ENCODE data around the gene SIPA1L3. TPM values are rescaled to one million over a fixed set of nuclear protein-coding genes. Genes with fewer than 3 reads are reported as not detected.
A peak's percentile ranks its signal among the peaks of the same experiment; 100 is the strongest.

The SIPA1L3 gene
- polyA plus RNA-seq, 1 of the 3 experiments (the other 2 are of a cell fraction) = 11.6 TPM

DNA sequence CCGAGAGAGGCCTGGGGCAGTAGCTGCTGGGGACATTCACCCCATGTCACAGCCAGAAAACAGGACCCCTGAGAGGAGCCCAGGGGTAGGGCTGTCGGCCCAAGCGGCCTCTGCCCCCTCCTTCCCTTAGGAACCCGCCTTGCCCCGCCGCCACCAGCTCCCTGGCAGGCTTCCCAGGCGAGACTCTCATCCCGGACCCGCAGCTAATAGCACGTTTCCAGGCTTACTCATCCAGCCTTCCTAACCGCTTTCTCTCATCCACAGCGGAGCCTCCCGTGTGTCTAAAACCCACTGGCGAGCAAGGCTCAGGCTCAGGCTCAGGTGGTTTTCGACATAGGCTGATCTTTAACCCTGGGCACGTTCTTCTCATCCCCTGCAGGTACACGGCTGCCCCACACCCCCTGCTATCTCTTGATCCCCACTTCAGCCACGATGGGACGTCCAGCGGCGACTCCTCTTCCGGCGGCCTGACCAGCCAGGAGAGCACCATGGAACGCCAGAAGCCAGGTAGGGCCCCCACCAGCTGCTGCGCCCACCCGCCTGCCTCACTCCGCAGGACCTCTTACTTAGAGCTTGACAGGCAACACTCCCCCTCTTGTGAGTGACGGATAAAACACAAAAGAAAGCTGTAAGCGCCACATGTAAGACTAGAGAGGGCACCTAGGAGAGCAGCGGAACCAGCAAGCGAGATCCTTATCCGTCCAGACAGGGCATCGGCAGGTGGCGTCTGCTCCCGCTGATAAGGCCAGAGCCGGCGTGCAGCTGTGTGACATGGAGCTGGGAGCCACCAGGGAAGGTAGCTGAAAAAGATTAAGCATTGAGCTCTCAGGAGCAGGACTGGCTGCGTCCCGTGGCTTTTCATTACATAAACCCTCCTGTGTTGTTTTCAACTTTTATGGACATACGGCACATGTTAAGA, 245.7 kb downstream of the SIPA1L3 start:
- no peaks in the 10 kb centered on the region for H3K79me2 ChIP-seq (ENCODE audit: insufficient read depth)
- WGBS (ENCODE audit: low lambda C conversion rate) = 62% methylated on average over 40 of the region's 40 CpGs
- H3K9ac ChIP-seq = no peak overlapping the region
- ChIA-PET POLR2A (interaction anchor here (0.6 to 1.3 kb wide), 3 partner anchors 10 to 246 kb away, joined by 3 read pairs; partner anchors contain the start of gene SIPA1L3), CTCF (interaction anchor here (0.8 to 4.6 kb wide), 9 partner anchors 11 to 254 kb away, joined by 3 to 70 read pairs (median 4); partner anchors contain the start of genes SIPA1L3 and WDR87)
- H3K4me1 ChIP-seq (ENCODE audit: control insufficient read depth in 1 of 2, insufficient read depth in 2 of 2, low read depth in 1 of 2, low read length in 1 of 2) = peaks cover 13 to 19% of the 10 kb centered on the region in 2 experiments; a peak in 2 of 4 replicates
- H4K20me1 ChIP-seq (ENCODE audit: insufficient read depth) = no peaks in the 10 kb centered on the region
- no peak overlapping the region for H3K4me3 ChIP-seq (ENCODE audit: low read depth in 2 of 2, low read length in 1 of 2)
- no peak overlapping the region for H2AFZ ChIP-seq (ENCODE audit: low read depth)
- H3K9me2 ChIP-seq = no peaks in the 10 kb centered on the region
- H3K9me3 ChIP-seq = no peaks in the 10 kb centered on the region
- H3F3A ChIP-seq (replicated peaks; ENCODE audit: insufficient read depth) = peaks cover 4% of the 10 kb centered on the region
- peak overlapping the region; percentile 45 to 90 for H3K27ac ChIP-seq (ENCODE audit: low read depth in 2 of 2, low read length in 1 of 2)
- DNase-seq = peak; percentile 78
- peaks cover 0 to 13% of the 10 kb centered on the region in 2 experiments for H3K36me3 ChIP-seq (replicated peaks in 1 of 2; ENCODE audit: control insufficient read depth in 1 of 2, insufficient read depth in 2 of 2, low read length in 1 of 2)
- H3K27me3 ChIP-seq (ENCODE audit: insufficient read depth) = no peaks in the 10 kb centered on the region
- peak overlapping the region; percentile 39 for H3K4me2 ChIP-seq
- TF ChIP-seq, protein P1, sequence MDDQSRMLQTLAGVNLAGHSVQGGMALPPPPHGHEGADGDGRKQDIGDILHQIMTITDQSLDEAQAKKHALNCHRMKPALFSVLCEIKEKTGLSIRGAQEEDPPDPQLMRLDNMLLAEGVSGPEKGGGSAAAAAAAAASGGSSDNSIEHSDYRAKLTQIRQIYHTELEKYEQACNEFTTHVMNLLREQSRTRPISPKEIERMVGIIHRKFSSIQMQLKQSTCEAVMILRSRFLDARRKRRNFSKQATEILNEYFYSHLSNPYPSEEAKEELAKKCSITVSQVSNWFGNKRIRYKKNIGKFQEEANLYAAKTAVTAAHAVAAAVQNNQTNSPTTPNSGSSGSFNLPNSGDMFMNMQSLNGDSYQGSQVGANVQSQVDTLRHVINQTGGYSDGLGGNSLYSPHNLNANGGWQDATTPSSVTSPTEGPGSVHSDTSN (IDR thresholded peaks at IDR 0.05) = 0 out of 2 replicates have a peak, but pooled peaks have one; percentile 16
- peak; percentile 99 for TF ChIP-seq GATA2 (CRISPR knock-in tag; IDR thresholded peaks at IDR 0.05)
- no peak for TF ChIP-seq RXRA (IDR thresholded peaks at IDR 0.05; ENCODE audit: borderline replicate concordance, low read depth)
- TF ChIP-seq CHD2 (IDR thresholded peaks at IDR 0.05; ENCODE audit: low read length, partially characterized antibody) = peak; percentile 49
- TF ChIP-seq GABPA (IDR thresholded peaks at IDR 0.05; ENCODE audit: low read depth) = no peak
- TF ChIP-seq, protein P2, sequence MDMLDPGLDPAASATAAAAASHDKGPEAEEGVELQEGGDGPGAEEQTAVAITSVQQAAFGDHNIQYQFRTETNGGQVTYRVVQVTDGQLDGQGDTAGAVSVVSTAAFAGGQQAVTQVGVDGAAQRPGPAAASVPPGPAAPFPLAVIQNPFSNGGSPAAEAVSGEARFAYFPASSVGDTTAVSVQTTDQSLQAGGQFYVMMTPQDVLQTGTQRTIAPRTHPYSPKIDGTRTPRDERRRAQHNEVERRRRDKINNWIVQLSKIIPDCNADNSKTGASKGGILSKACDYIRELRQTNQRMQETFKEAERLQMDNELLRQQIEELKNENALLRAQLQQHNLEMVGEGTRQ (IDR thresholded peaks at IDR 0.05; ENCODE audit: borderline replicate concordance, low read depth, low read length) = no peak
- TF ChIP-seq, protein P3, sequence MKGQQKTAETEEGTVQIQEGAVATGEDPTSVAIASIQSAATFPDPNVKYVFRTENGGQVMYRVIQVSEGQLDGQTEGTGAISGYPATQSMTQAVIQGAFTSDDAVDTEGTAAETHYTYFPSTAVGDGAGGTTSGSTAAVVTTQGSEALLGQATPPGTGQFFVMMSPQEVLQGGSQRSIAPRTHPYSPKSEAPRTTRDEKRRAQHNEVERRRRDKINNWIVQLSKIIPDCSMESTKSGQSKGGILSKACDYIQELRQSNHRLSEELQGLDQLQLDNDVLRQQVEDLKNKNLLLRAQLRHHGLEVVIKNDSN (IDR thresholded peaks at IDR 0.05; ENCODE audit: borderline replicate concordance, low read depth) = no peak
- TF ChIP-seq YY1 (IDR thresholded peaks at IDR 0.05; ENCODE audit: low read depth) = no peak
- TF ChIP-seq FOXM1 (IDR thresholded peaks at IDR 0.05; ENCODE audit: low read depth) = no peak
- TF ChIP-seq TEAD4 (IDR thresholded peaks at IDR 0.05; ENCODE audit: borderline replicate concordance, insufficient read depth) = no peak
- TF ChIP-seq SIN3A (IDR thresholded peaks at IDR 0.05; ENCODE audit: borderline replicate concordance, low read depth, low read length) = 0 out of 2 replicates have a peak, but pooled peaks have one; percentile 26
- no peak for TF ChIP-seq NRF1 (IDR thresholded peaks at IDR 0.05; ENCODE audit: low read depth, low read length)
- TF ChIP-seq TCF12 (IDR thresholded peaks at IDR 0.05) = peak; percentile 41; the same call in 1 of the 2 replicates
- TF ChIP-seq, protein P4, sequence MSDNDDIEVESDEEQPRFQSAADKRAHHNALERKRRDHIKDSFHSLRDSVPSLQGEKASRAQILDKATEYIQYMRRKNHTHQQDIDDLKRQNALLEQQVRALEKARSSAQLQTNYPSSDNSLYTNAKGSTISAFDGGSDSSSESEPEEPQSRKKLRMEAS (IDR thresholded peaks at IDR 0.05; ENCODE audit: low read depth) = peak; percentile 57; the same call in 1 of the 2 replicates
- TF ChIP-seq RAD21 (IDR thresholded peaks at IDR 0.05; ENCODE audit: low read length) = peak; percentile 40; the same call in 1 of the 2 replicates
- TF ChIP-seq, protein P5, sequence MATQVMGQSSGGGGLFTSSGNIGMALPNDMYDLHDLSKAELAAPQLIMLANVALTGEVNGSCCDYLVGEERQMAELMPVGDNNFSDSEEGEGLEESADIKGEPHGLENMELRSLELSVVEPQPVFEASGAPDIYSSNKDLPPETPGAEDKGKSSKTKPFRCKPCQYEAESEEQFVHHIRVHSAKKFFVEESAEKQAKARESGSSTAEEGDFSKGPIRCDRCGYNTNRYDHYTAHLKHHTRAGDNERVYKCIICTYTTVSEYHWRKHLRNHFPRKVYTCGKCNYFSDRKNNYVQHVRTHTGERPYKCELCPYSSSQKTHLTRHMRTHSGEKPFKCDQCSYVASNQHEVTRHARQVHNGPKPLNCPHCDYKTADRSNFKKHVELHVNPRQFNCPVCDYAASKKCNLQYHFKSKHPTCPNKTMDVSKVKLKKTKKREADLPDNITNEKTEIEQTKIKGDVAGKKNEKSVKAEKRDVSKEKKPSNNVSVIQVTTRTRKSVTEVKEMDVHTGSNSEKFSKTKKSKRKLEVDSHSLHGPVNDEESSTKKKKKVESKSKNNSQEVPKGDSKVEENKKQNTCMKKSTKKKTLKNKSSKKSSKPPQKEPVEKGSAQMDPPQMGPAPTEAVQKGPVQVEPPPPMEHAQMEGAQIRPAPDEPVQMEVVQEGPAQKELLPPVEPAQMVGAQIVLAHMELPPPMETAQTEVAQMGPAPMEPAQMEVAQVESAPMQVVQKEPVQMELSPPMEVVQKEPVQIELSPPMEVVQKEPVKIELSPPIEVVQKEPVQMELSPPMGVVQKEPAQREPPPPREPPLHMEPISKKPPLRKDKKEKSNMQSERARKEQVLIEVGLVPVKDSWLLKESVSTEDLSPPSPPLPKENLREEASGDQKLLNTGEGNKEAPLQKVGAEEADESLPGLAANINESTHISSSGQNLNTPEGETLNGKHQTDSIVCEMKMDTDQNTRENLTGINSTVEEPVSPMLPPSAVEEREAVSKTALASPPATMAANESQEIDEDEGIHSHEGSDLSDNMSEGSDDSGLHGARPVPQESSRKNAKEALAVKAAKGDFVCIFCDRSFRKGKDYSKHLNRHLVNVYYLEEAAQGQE (IDR thresholded peaks at IDR 0.05; ENCODE audit: low read depth, low read length) = no peak
- no peak for TF ChIP-seq POLR2AphosphoS5 (IDR thresholded peaks at IDR 0.05; ENCODE audit: low read depth, low read length)
- TF ChIP-seq TAF1 (IDR thresholded peaks at IDR 0.05; ENCODE audit: borderline replicate concordance, low read depth, low read length) = no peak
- TF ChIP-seq, protein P6, sequence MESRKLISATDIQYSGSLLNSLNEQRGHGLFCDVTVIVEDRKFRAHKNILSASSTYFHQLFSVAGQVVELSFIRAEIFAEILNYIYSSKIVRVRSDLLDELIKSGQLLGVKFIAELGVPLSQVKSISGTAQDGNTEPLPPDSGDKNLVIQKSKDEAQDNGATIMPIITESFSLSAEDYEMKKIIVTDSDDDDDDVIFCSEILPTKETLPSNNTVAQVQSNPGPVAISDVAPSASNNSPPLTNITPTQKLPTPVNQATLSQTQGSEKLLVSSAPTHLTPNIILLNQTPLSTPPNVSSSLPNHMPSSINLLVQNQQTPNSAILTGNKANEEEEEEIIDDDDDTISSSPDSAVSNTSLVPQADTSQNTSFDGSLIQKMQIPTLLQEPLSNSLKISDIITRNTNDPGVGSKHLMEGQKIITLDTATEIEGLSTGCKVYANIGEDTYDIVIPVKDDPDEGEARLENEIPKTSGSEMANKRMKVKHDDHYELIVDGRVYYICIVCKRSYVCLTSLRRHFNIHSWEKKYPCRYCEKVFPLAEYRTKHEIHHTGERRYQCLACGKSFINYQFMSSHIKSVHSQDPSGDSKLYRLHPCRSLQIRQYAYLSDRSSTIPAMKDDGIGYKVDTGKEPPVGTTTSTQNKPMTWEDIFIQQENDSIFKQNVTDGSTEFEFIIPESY (IDR thresholded peaks at IDR 0.05; ENCODE audit: borderline replicate concordance, low read depth) = no peak
- no peak; the same call in 1 of the 2 replicates for TF ChIP-seq JUND (IDR thresholded peaks at IDR 0.05)
- TF ChIP-seq NFIC (IDR thresholded peaks at IDR 0.05; ENCODE audit: borderline replicate concordance) = peak; percentile 83
- peak; percentile 72; the same call in 1 of the 2 replicates for TF ChIP-seq FOSL2 (IDR thresholded peaks at IDR 0.05; ENCODE audit: borderline replicate concordance, low read depth)
- no peak for TF ChIP-seq EZH2phosphoT487 (IDR thresholded peaks at IDR 0.05; ENCODE audit: borderline replicate concordance, low read depth)

All from SK-N-SH (cell line).